ENCODE data around the gene FAM222B.

FAM222B gene

DNA sequence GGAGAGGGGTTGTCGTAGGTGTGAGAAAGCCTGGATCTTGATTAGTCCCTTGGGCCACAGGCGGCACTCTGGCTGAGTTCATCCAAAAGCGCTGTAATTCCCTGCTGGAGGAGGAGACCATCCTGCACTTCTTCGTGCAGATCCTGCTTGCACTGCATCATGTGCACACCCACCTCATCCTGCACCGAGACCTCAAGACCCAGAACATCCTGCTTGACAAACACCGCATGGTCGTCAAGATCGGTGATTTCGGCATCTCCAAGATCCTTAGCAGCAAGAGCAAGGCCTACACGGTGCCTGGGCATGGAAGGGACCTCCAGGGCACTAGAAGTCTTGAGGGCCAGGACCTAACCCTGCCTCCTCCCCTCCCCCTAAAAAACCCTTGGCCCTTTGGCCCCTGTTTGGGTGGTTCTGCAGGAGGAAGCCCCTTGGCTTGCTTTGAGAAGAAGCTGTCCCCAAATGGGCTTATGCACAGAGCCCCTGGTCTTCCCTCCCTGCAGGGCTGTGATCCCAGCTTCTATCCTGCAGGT lies 107.8 kb downstream of the FAM222B start:
- no peak for DNase-seq
- intact Hi-C loops (cut with DNase I; ENCODE audit: low total_unique reads) = no loop called here
- H3K9me3 ChIP-seq = no peaks in the 10 kb centered on the region
- H3K27me3 ChIP-seq = no peaks in the 10 kb centered on the region
- H3K4me3 ChIP-seq = no peak overlapping the region
- no peaks in the 10 kb centered on the region for H3K4me1 ChIP-seq
- no peaks in the 10 kb centered on the region for H3K36me3 ChIP-seq
- no peak overlapping the region for H3K27ac ChIP-seq
- TF ChIP-seq, protein P1, sequence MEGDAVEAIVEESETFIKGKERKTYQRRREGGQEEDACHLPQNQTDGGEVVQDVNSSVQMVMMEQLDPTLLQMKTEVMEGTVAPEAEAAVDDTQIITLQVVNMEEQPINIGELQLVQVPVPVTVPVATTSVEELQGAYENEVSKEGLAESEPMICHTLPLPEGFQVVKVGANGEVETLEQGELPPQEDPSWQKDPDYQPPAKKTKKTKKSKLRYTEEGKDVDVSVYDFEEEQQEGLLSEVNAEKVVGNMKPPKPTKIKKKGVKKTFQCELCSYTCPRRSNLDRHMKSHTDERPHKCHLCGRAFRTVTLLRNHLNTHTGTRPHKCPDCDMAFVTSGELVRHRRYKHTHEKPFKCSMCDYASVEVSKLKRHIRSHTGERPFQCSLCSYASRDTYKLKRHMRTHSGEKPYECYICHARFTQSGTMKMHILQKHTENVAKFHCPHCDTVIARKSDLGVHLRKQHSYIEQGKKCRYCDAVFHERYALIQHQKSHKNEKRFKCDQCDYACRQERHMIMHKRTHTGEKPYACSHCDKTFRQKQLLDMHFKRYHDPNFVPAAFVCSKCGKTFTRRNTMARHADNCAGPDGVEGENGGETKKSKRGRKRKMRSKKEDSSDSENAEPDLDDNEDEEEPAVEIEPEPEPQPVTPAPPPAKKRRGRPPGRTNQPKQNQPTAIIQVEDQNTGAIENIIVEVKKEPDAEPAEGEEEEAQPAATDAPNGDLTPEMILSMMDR (IDR thresholded peaks at IDR 0.05) = no peak

DNA sequence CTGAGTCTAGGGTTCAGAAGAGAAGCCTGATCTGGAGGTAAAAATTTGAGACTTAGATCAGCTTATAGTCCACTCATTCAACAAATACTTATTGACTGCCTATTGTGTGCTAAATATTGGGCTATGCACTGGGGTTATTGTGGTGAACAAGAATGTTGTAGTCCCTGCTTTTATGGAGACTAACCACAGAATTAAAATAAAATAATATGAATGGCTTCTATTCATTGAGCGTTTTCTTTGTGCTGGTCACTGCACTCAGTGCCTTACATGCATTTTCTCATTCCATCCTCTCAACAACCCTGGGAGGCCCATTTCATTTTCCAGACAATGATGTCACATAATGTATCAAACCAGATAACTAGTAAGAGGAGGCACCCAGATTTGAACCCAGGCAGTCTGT lies 109.2 kb downstream of the FAM222B start:
- Histone ChIP-seq H3K4me1 (peaks cover 0 to 5% (median 0%) of the 10 kb centered on the region in 4 donors), H3K4me3 (no peak overlapping the region), H3K27ac (no peak overlapping the region), H3K36me3 (no peaks in the 10 kb centered on the region), H3K9me3 (no peaks in the 10 kb centered on the region), H3K27me3 (no peaks in the 10 kb centered on the region)
- intact Hi-C loops (cut with DNase I; ENCODE audit: low total_unique reads) = no loop called here
- no peak for DNase-seq
- TF ChIP-seq, protein P1 (IDR thresholded peaks at IDR 0.05) = no peak

DNA sequence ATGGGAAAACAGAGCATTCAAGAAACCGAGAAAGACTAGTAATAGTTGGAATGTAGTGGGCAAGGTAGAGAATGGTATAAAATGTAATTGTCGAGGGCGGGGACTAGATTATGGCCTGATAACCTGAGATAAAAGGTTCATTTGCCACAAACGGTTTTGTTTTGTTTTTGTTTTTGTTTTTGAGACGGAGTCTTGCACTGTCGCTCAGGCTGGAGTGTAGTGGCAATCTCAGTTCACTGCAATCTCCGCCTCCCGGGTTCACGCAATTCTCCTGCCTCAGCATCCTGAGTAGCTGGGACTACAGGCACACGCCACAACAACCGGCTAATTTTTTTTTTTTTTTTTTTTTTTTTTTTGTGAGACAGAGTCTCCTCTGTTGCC lies 112.7 kb downstream of the FAM222B start:
- no peaks in the 10 kb centered on the region for H3K36me3 ChIP-seq
- H3K9me3 ChIP-seq = no peaks in the 10 kb centered on the region
- peaks cover 4 to 31% (median 19%) of the 10 kb centered on the region in 4 donors for H3K4me1 ChIP-seq
- DNase-seq = no peak
- H3K27ac ChIP-seq = no peak overlapping the region
- intact Hi-C loops (cut with DNase I; ENCODE audit: low total_unique reads) = loop anchor here (2.0 to 5.0 kb wide), 2 partner anchors 13 to 167 kb away; partner anchors contain the start of gene FLOT2
- no peaks in the 10 kb centered on the region for H3K27me3 ChIP-seq
- TF ChIP-seq, protein P1 (IDR thresholded peaks at IDR 0.05) = no peak
- no peak overlapping the region for H3K4me3 ChIP-seq

DNA sequence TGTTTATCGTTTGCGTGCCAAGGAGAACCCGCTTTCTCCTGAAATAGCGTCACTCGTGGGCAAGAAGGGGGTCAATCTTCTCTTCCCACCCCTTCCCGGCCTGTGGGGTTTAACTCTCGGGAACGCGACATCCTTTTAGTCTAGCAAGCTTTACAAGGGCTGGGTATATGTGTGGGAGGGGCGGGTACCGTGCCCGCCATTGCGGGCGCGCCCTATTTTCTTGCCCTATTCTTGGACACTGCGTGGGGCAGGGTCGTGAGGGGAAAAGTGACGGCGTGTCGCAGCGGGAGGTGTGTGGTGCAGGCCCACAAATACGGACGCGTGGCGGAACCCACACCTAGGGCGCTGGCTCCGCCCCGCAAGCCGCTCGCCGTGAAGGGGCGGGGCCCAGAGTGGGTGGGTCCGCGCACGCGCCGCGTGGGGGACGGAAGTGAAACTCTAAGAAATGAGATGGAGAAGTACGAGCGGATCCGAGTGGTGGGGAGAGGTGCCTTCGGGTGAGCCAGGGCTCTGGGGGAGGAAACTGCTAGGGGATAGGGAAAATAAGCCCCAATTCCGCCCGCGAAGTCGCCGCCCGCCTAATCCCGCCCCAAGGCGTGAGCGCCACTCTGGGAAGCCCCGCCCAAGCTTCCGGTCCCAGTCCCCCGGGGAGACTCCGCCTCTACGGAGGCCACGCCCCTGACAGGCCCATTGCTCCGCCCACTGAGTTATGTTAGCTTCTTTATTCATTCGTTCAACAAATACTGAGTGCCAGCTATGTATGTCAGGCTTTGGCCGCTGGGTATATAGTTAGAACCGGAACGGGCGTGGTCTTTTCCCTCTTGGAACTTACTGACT lies 114.0 kb downstream of the FAM222B start, which contains the start of gene NEK8:
NEK8 (plus strand) TSS at position 425 of the 837 bp plus-strand sequence; CDS start at position 451, 26 bp downstream.
- peaks cover 4 to 32% (median 19%) of the 10 kb centered on the region in 4 donors for H3K4me1 ChIP-seq
- no peaks in the 10 kb centered on the region for H3K9me3 ChIP-seq
- intact Hi-C loops (cut with DNase I; ENCODE audit: low total_unique reads) = loop anchor here (2.0 to 5.0 kb wide), 2 partner anchors 14 to 169 kb away; partner anchors contain the start of gene FLOT2
- TF ChIP-seq, protein P1 (IDR thresholded peaks at IDR 0.05) = peak in 1 of 2 experiments; percentile 17
- no peaks in the 10 kb centered on the region for H3K27me3 ChIP-seq
- peak within 1 kb of the TSS; percentile 65 to 91 for H3K4me3 ChIP-seq
- peak within 1 kb of the TSS; percentile 90 to 99 for H3K27ac ChIP-seq
- peak; percentile 96 to 97 for DNase-seq
- H3K36me3 ChIP-seq = peaks cover 9 to 11% (median 10%) of the 10 kb centered on the region in 3 donors

DNA sequence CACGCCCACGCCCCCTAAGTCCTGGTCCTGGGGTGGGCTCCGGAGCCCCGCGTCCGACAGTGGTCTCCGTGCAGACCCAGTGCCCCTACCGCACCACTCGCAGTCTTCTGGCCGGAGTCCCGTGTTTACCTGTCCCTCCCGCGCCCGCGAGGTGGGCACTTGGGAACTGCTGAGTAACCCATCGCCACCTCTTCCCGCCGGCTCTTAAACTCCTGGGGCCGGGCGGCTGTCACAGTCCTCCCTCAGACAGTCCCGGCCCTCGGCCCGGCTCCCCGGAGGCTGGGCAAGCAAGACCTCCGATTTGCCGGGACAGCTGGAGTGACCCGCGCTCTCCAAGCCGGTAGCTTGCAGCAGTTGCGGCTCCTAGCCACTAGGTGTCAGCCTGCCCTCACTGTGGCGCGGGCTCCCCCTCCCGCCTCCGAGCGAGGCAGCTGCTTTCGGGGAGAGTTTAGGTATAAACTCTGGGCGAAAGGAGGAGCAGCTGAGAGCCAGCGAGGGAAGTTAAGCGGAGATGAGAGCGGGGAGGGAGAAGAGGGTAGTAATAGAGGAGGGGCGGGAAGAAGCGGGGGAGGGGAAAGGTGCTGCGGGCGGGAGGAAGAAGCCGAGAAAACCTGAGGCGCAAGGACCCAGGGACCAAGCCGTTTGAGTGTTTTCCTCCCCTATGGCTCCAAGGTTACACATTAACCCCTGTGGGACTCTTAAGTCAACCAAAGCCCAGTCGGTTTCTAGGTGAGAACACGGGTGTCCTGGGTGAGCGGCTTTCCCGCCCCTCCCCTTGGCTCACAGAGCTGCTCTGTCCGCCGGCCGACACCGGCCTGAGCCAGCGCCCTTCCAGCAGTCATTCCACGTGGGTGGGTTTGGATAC lies 115.7 kb downstream of the FAM222B start:
- TF ChIP-seq, protein P1 (IDR thresholded peaks at IDR 0.05) = peak; percentile 99 to 100
- Histone ChIP-seq H3K27ac (peak overlapping the region; percentile 90 to 99), H3K4me3 (peak overlapping the region; percentile 65 to 91), H3K9me3 (no peaks in the 10 kb centered on the region), H3K36me3 (peaks cover 27 to 29% (median 27%) of the 10 kb centered on the region in 3 donors), H3K27me3 (no peaks in the 10 kb centered on the region), H3K4me1 (peaks cover 4 to 44% (median 24%) of the 10 kb centered on the region in 4 donors)
- DNase-seq = peak; percentile 95 to 96
- intact Hi-C loops (cut with DNase I; ENCODE audit: low total_unique reads) = loop anchor here (1.0 to 5.0 kb wide), 2 partner anchors 21 to 170 kb away; partner anchors contain the start of gene FLOT2
